Bronchus fibroblast of lung (primary cell): Measurements from ENCODE around the gene IL18. TPM values are rescaled to one million over a fixed set of nuclear protein-coding genes. Genes with fewer than 3 reads are reported as not detected.

Experiments used
- total RNA-seq: library from RNA; depleted of rRNA; stranded (reverse); fragments of >200 nt; gene quantifications from 2 replicates; pipeline ENCODE4 v1.2.3, GENCODE V29; 2015

The IL18 gene
- total RNA-seq = 0.34 and 0.59 TPM in 2 replicates

GRCh38 chr11:112163875-112164685 is at the start of gene IL18:
IL18 (minus strand) TSS chr11:112164094; CDS start chr11:112155053, 9,041 bp downstream.

GRCh38 chr11:112174789-112175598 is 11.1 kb upstream of the IL18 start, which contains the start of gene BCO2:
BCO2 (plus strand) TSS chr11:112175512; CDS start chr11:112175602, 90 bp downstream.

DNA sequence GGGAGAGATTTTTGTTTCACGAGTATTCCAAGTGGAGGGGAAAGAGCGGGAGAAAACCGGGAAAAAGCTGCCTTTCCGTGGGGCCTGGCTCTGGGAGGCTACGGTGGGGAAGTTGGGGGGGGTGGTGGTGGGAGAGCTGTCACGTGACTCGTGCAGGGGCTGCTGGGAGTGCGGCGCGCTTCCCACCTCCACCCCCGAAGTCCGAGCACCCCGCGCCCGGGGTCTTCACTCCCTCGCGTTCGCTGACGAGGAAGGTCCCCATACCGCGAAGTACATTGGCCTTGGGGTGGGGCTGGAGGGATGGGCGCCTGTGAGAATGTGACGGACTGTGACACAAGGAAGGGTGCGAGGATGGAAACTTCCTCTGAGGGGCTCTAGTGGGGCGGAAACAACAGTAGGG is 3.3 kb upstream of the IL18 start, which contains the start of gene TEX12:
TSS of gene TEX12 (plus strand) at position 228 of the 400 bp plus-strand sequence. CDS start 1,897 bp downstream, outside the sequence.

Other genes starting within 250 kb of the IL18 start
- 0.34 and 0.59 TPM in 2 replicates for gene C11orf52, start 245.2 kb downstream of the IL18 start, total RNA-seq
- 8.1 and 8.6 TPM in 2 replicates for gene DIXDC1, start 226.8 kb downstream of the IL18 start, total RNA-seq
- gene DLAT, start 138.7 kb downstream of the IL18 start, total RNA-seq = 38.2 and 43.4 TPM in 2 replicates
- 1.3 and 1.8 TPM in 2 replicates for gene PIH1D2, start 90.1 kb downstream of the IL18 start, total RNA-seq
- gene NKAPD1, start 89.8 kb downstream of the IL18 start, total RNA-seq = 9.4 and 11.1 TPM in 2 replicates
- 42.0 and 48.6 TPM in 2 replicates for gene TIMM8B, start 77.3 kb downstream of the IL18 start, total RNA-seq
- gene SDHD, start 77.2 kb downstream of the IL18 start, total RNA-seq = 71.8 and 71.9 TPM in 2 replicates
- not detected in 2 replicates for gene TEX12, start 3.3 kb upstream of the IL18 start, total RNA-seq
- under 0.01 TPM in 2 replicates for gene BCO2, start 11.4 kb upstream of the IL18 start, total RNA-seq
- gene PTS, start 62.3 kb upstream of the IL18 start, total RNA-seq = 28.2 and 43.5 TPM in 2 replicates
- gene PLET1, start 96.8 kb upstream of the IL18 start, total RNA-seq = not detected in 2 replicates